Measurements from ENCODE around the gene KANSL3.

The KANSL3 gene

GRCh38 chr2:96580771-96581170 is 57.3 kb downstream of the KANSL3 start:
- Mint-ChIP-seq H3K4me3 (no peak overlapping the region), H3K4me1 (no peaks in the 10 kb centered on the region), H3K27ac (no peak overlapping the region), H3K9me3 (no peaks in the 10 kb centered on the region), H3K36me3 (ENCODE audit: low read depth) (peaks cover 17% of the 10 kb centered on the region), H3K27me3 (ENCODE audit: low read depth) (no peaks in the 10 kb centered on the region)
- peak in 1 of 3 experiments; percentile 25 for TF ChIP-seq CTCF (IDR thresholded peaks at IDR 0.05; ENCODE audit: unreplicated experiment in 3 of 3)

GRCh38 chr2:96579422-96579821 is 58.7 kb downstream of the KANSL3 start:
- H3K4me1 Mint-ChIP-seq, result no peaks in the 10 kb centered on the region
- H3K27me3 Mint-ChIP-seq (ENCODE audit: low read depth), result no peaks in the 10 kb centered on the region
- no peak for TF ChIP-seq CTCF (IDR thresholded peaks at IDR 0.05; ENCODE audit: unreplicated experiment in 3 of 3)
- peaks cover 5% of the 10 kb centered on the region for H3K36me3 Mint-ChIP-seq (ENCODE audit: low read depth)
- H3K9me3 Mint-ChIP-seq, result no peaks in the 10 kb centered on the region
- no peak overlapping the region for H3K27ac Mint-ChIP-seq
- H3K4me3 Mint-ChIP-seq, result no peak overlapping the region

GRCh38 chr2:96578731-96579130 is 59.4 kb downstream of the KANSL3 start:
- Mint-ChIP-seq H3K27me3 (ENCODE audit: low read depth) (no peaks in the 10 kb centered on the region), H3K4me3 (no peak overlapping the region), H3K36me3 (ENCODE audit: low read depth) (no peaks in the 10 kb centered on the region), H3K9me3 (no peaks in the 10 kb centered on the region), H3K27ac (no peak overlapping the region), H3K4me1 (no peaks in the 10 kb centered on the region)
- TF ChIP-seq CTCF (IDR thresholded peaks at IDR 0.05; ENCODE audit: unreplicated experiment in 3 of 3), result no peak

- TF ChIP-seq CTCF (IDR thresholded peaks at IDR 0.05; ENCODE audit: unreplicated experiment in 3 of 3), result no peak
- H3K4me3 Mint-ChIP-seq, result no peak overlapping the region
- H3K36me3 Mint-ChIP-seq (ENCODE audit: low read depth), result no peaks in the 10 kb centered on the region
- no peaks in the 10 kb centered on the region for H3K4me1 Mint-ChIP-seq
- H3K27me3 Mint-ChIP-seq (ENCODE audit: low read depth), result no peaks in the 10 kb centered on the region
- H3K27ac Mint-ChIP-seq, result no peak overlapping the region
- no peaks in the 10 kb centered on the region for H3K9me3 Mint-ChIP-seq
These were observed 60.6 kb downstream of the KANSL3 start for GRCh38 chr2:96577501-96577900.

GRCh38 chr2:96575785-96576456 is 62.2 kb downstream of the KANSL3 start:
- H3K4me1 Mint-ChIP-seq, result no peaks in the 10 kb centered on the region
- no peaks in the 10 kb centered on the region for H3K9me3 Mint-ChIP-seq
- no peak for TF ChIP-seq CTCF (IDR thresholded peaks at IDR 0.05; ENCODE audit: unreplicated experiment in 3 of 3)
- H3K27me3 Mint-ChIP-seq (ENCODE audit: low read depth), result no peaks in the 10 kb centered on the region
- H3K4me3 Mint-ChIP-seq, result no peak overlapping the region
- no peak overlapping the region for H3K27ac Mint-ChIP-seq
- no peaks in the 10 kb centered on the region for H3K36me3 Mint-ChIP-seq (ENCODE audit: low read depth)

- Mint-ChIP-seq H3K4me3 (no peak overlapping the region), H3K27me3 (ENCODE audit: low read depth) (no peaks in the 10 kb centered on the region), H3K27ac (no peak overlapping the region), H3K36me3 (ENCODE audit: low read depth) (no peaks in the 10 kb centered on the region), H3K4me1 (no peaks in the 10 kb centered on the region), H3K9me3 (no peaks in the 10 kb centered on the region)
- no peak for TF ChIP-seq CTCF (IDR thresholded peaks at IDR 0.05; ENCODE audit: unreplicated experiment in 3 of 3)
These were observed 63.7 kb downstream of the KANSL3 start for GRCh38 chr2:96574364-96574763.

Data from nephron (organoid).